H9 (cell line): Measurements from ENCODE around the gene PIK3C3. TPM values are rescaled to one million over a fixed set of nuclear protein-coding genes. Genes with fewer than 3 reads are reported as not detected.

ENCODE experiments used
- DNase-seq: peaks from one replicate; pipeline ENCODE4 v3.0.0-alpha.2; 2017
- H2AFZ ChIP-seq: one replicate; pipeline ENCODE4 v1.6.1; 2013; ENCODE audit warnings: mild to moderate bottlenecking, low read length, control low read depth, moderate library complexity
- H2AK5ac ChIP-seq: 2 replicates; pipeline ENCODE4 v1.6.1; 2013; ENCODE audit warnings: low read length, control low read depth, mixed read lengths; ENCODE audit not compliant: insufficient read length
- H2BK120ac ChIP-seq: one replicate; pipeline ENCODE4 v1.6.1; 2013; ENCODE audit warnings: low read depth, mild to moderate bottlenecking, low read length, control low read depth, inconsistent platforms; ENCODE audit not compliant: poor library complexity, severe bottlenecking
- H2BK12ac ChIP-seq: 2 replicates; pipeline ENCODE4 v1.6.1; 2013; ENCODE audit warnings: low read length, control low read depth, mixed read lengths, low read depth; ENCODE audit not compliant: insufficient read length
- H2BK15ac ChIP-seq: 2 replicates; pipeline ENCODE4 v1.6.1; 2013; ENCODE audit warnings: low read depth, low read length, control low read depth
- H2BK20ac ChIP-seq: one replicate; pipeline ENCODE4 v1.6.1; 2013; ENCODE audit warnings: low read depth, mild to moderate bottlenecking, low read length, control low read depth, inconsistent platforms; ENCODE audit not compliant: poor library complexity, severe bottlenecking
- H2BK5ac ChIP-seq: 2 replicates; pipeline ENCODE4 v1.6.1; 2013; ENCODE audit warnings: low read length, control low read depth, mixed read lengths; ENCODE audit not compliant: insufficient read length
- H3K14ac ChIP-seq: 2 replicates; pipeline ENCODE4 v1.6.1; 2013; ENCODE audit warnings: low read length, control low read depth; ENCODE audit not compliant: insufficient read depth
- H3K18ac ChIP-seq: 2 replicates; pipeline ENCODE4 v1.6.1; 2013; ENCODE audit warnings: low read depth, mild to moderate bottlenecking, mixed read lengths, low read length, control low read depth; ENCODE audit not compliant: insufficient read length
- H3K23ac ChIP-seq: 2 replicates; pipeline ENCODE4 v1.6.1; 2013; ENCODE audit warnings: low read length, control low read depth, mixed read lengths, low read depth; ENCODE audit not compliant: insufficient read length
- H3K23me2 ChIP-seq: 2 replicates; pipeline ENCODE4 v1.6.1; 2013; ENCODE audit warnings: low read depth, mild to moderate bottlenecking, mixed read lengths, low read length, control low read depth; ENCODE audit not compliant: insufficient read length, poor library complexity, severe bottlenecking
- H3K27ac ChIP-seq: 2 replicates; pipeline ENCODE4 v1.5.1; 2013; ENCODE audit warnings: low read length, control low read depth, mixed read lengths, low read depth; ENCODE audit not compliant: insufficient read length
- H3K27me3 ChIP-seq: 2 replicates; pipeline ENCODE4 v1.6.1; 2013; ENCODE audit warnings: low read length, control low read depth, inconsistent platforms; ENCODE audit not compliant: insufficient read depth
- H3K4ac ChIP-seq: 2 replicates; pipeline ENCODE4 v1.6.1; 2013; ENCODE audit warnings: low read depth, mild to moderate bottlenecking, control low read depth, inconsistent platforms, low read length, moderate library complexity
- H3K4me1 ChIP-seq: 2 replicates; pipeline ENCODE4 v1.6.1; 2013; ENCODE audit warnings: low read length, control low read depth, inconsistent platforms; ENCODE audit not compliant: insufficient read depth
- H3K4me2 ChIP-seq: 2 replicates; pipeline ENCODE4 v1.6.1; 2013; ENCODE audit warnings: low read length, control low read depth, mixed read lengths; ENCODE audit not compliant: insufficient read length, insufficient read depth
- H3K56ac ChIP-seq: 2 replicates; pipeline ENCODE4 v1.6.1; 2013; ENCODE audit warnings: low read depth, mild to moderate bottlenecking, mixed read lengths, low read length, control low read depth; ENCODE audit not compliant: insufficient read length
- H3K79me1 ChIP-seq: 2 replicates; pipeline ENCODE4 v1.6.1; 2013; ENCODE audit warnings: low read depth, mild to moderate bottlenecking, moderate library complexity, low read length, control low read depth, inconsistent platforms; ENCODE audit not compliant: insufficient read depth, poor library complexity, severe bottlenecking
- H3K79me2 ChIP-seq: 2 replicates; pipeline ENCODE4 v1.6.1; 2013; ENCODE audit warnings: low read length, control low read depth, inconsistent platforms; ENCODE audit not compliant: insufficient read depth
- H3K9ac ChIP-seq: 2 replicates; pipeline ENCODE4 v1.6.1; 2013; ENCODE audit warnings: low read length, control low read depth, mixed read lengths; ENCODE audit not compliant: insufficient read length; ENCODE audit errors: extremely low read depth
- H3K9me3 ChIP-seq: one replicate; pipeline ENCODE4 v1.6.1; 2013; ENCODE audit warnings: low read depth, low read length, inconsistent platforms; ENCODE audit not compliant: control insufficient read depth
- H3T11ph ChIP-seq: one replicate; pipeline ENCODE4 v1.6.1; 2013; ENCODE audit warnings: mild to moderate bottlenecking, low read length, control low read depth, inconsistent platforms
- H4K20me1 ChIP-seq: one replicate; pipeline ENCODE4 v1.6.1; 2013; ENCODE audit not compliant: control insufficient read depth, insufficient read length, insufficient read depth
- H4K5ac ChIP-seq: 2 replicates; pipeline ENCODE4 v1.6.1; 2013; ENCODE audit warnings: low read depth, mild to moderate bottlenecking, mixed read lengths, low read length, control low read depth; ENCODE audit not compliant: insufficient read length
- H4K8ac ChIP-seq: replicated peaks from 2 replicates; pipeline ENCODE4 v1.6.1; 2013; ENCODE audit warnings: low read length, control low read depth, mixed read lengths, low read depth; ENCODE audit not compliant: insufficient read length
- H4K91ac ChIP-seq: 2 replicates; pipeline ENCODE4 v1.6.1; 2013; ENCODE audit warnings: low read depth, mild to moderate bottlenecking, moderate library complexity, mixed read lengths, low read length, control low read depth; ENCODE audit not compliant: insufficient read length
- H3K27ac Mint-ChIP-seq, 3 experiments: 2 replicates in 2 of 3; 3 replicates in 1 of 3; pipeline ENCODE4 v1.8.0; 2020 to 2021; ENCODE audit warnings: mixed read lengths in 3 of 3, mild to moderate bottlenecking in 1 of 3, moderate library complexity in 1 of 3
- H3K27me3 Mint-ChIP-seq: 2 replicates; pipeline ENCODE4 v1.8.0; 2021; ENCODE audit warnings: low read depth, mild to moderate bottlenecking, moderate library complexity, mixed read lengths
- H3K36me3 Mint-ChIP-seq, 3 experiments: 2 replicates in 2 of 3; 3 replicates in 1 of 3; pipeline ENCODE4 v1.8.0; 2020 to 2021; ENCODE audit warnings: low read depth in 3 of 3, mixed read lengths in 3 of 3; ENCODE audit not compliant: insufficient read depth in 1 of 3
- H3K4me1 Mint-ChIP-seq, 2 experiments: 2 replicates each; pipeline ENCODE4 v1.8.0; 2020; ENCODE audit warnings: mixed read lengths in 2 of 2
- H3K4me3 Mint-ChIP-seq, 2 experiments: 2 replicates in 1 of 2; 3 replicates in 1 of 2; pipeline ENCODE4 v1.8.0; 2020 to 2021; ENCODE audit warnings: mild to moderate bottlenecking in 2 of 2, mixed read lengths in 2 of 2, moderate library complexity in 1 of 2
- H3K9me3 Mint-ChIP-seq, 2 experiments: 2 replicates in 1 of 2; 3 replicates in 1 of 2; pipeline ENCODE4 v1.8.0; 2020; ENCODE audit warnings: mild to moderate bottlenecking in 2 of 2, mixed read lengths in 2 of 2, moderate library complexity in 1 of 2
- CTCF ChIP-seq: fragments of 200-600 bp; sonication (generic); conservative IDR thresholded peaks from 3 replicates; pipeline ENCODE4 v1.8.0; 2021; ENCODE audit warnings: antibody characterized with exemption, mild to moderate bottlenecking
- WGBS: extraction: QIAGEN DNeasy Blood & Tissue Kit; methylation state at CpG from one replicate; pipeline ENCODE4 v1.1.7; 2013; ENCODE audit warnings: missing lambda C conversion rate, low lambda C conversion rate, mixed read lengths; ENCODE audit not compliant: insufficient read length; ENCODE audit errors: extremely low coverage; 5-methylcytosine and 5-hydroxymethylcytosine counted together
- total RNA-seq: library from RNA; stranded (reverse); gene quantifications from 2 replicates; pipeline ENCODE4 v1.2.1, GENCODE V29; 2021

PIK3C3 gene
- total RNA-seq, 1 experiment from 2014 or later: 48.8 TPM

DNA sequence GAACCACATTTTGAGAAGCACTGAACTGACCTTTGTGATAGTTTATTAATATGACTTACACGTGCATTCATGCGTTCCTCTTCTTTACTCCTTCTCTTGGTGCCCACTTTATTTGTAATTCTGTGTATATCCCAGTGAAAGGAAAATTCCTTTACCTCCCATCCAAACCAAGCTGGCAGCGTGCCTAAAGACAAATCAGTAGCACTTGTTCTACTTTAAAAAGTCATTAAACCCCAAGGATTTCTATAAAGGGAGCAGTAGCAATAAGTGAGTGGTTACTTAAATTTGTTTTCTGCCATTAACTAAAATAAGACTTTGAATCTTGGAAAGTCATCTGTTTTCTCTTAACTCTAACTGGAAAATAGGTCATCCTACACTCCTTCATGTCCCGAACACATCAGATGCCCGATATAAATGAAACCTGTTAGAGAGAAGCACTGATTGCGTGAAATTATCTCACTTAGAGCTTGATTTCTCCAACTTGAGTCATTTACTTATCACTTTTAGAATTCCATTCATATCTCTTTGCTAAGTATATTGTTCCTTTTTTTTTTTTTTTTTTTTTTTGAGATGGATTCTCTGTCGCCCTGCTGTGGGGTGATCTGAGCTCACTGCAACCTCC is 10.7 kb downstream of the PIK3C3 start:
- Histone ChIP-seq H3K27ac (no peak overlapping the region), H2AK5ac (no peak overlapping the region), H4K20me1 (no peaks in the 10 kb centered on the region), H4K5ac (no peak overlapping the region), H2BK120ac (no peak overlapping the region), H2BK5ac (no peak overlapping the region), H4K91ac (no peak overlapping the region), H3K56ac (no peak overlapping the region), H2AFZ (no peak overlapping the region), H3K4me1 (no peaks in the 10 kb centered on the region), H3K18ac (no peak overlapping the region), H2BK20ac (no peak overlapping the region), H2BK15ac (no peak overlapping the region), H3K79me2 (0 out of 2 replicates have a peak, but pooled peaks cover 2% of the 10 kb centered on the region), H3K9ac (no peak overlapping the region), H4K8ac (no peak overlapping the region), H3K4me2 (no peak overlapping the region), H3K27me3 (no peaks in the 10 kb centered on the region), H3K23me2 (no peaks in the 10 kb centered on the region), H3T11ph (no peak overlapping the region), H3K9me3 (no peaks in the 10 kb centered on the region), H2BK12ac (no peak overlapping the region), H3K4ac (no peak overlapping the region), H3K14ac (no peak overlapping the region), H3K79me1 (peaks cover 4% of the 10 kb centered on the region), H3K23ac (no peak overlapping the region)
- Mint-ChIP-seq H3K4me1 (no peaks in the 10 kb centered on the region), H3K27ac (peak overlapping the region in 1 of 3 experiments; percentile 16; a peak in 1 of 7 replicates), H3K9me3 (no peaks in the 10 kb centered on the region), H3K36me3 (peaks cover 3 to 38% (median 31%) of the 10 kb centered on the region in 3 experiments; a peak in 6 of 7 replicates), H3K27me3 (no peaks in the 10 kb centered on the region), H3K4me3 (no peak overlapping the region)
- no peak for DNase-seq
- no peak for TF ChIP-seq CTCF
- WGBS: no CpG with 5 or more reads among the region's 7 CpGs
